LNCAP (cell line): ENCODE measurements around the gene ZBTB48.

Experiments
- TF ChIP-seq, protein P1 (sequence below): fragments of 450-650 bp; IDR thresholded peaks from 2 replicates; pipeline ENCODE4 v1.5.1; 2017; ENCODE audit warnings: mild to moderate bottlenecking

Gene ZBTB48

DNA sequence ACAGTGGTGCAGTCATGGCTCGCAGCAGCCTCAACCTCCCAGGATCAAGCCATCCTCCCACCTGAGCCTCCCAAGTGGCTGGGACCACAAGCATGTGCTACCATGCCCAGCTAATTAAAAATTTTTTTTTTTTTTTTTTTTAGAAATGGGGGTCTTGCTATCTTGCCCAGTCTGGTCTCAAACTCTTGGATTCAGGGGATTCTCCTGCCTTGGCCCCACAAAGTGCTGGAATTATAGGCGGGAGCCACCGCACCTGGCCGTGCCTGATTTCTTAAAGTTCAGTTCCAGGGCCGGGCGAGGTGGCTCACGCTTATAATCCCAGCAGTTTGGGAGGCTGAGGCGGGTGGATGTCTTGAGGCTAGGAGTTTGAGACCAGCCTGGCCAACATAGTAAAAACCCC, 51.3 kb downstream of the ZBTB48 start:
- TF ChIP-seq, protein P1, sequence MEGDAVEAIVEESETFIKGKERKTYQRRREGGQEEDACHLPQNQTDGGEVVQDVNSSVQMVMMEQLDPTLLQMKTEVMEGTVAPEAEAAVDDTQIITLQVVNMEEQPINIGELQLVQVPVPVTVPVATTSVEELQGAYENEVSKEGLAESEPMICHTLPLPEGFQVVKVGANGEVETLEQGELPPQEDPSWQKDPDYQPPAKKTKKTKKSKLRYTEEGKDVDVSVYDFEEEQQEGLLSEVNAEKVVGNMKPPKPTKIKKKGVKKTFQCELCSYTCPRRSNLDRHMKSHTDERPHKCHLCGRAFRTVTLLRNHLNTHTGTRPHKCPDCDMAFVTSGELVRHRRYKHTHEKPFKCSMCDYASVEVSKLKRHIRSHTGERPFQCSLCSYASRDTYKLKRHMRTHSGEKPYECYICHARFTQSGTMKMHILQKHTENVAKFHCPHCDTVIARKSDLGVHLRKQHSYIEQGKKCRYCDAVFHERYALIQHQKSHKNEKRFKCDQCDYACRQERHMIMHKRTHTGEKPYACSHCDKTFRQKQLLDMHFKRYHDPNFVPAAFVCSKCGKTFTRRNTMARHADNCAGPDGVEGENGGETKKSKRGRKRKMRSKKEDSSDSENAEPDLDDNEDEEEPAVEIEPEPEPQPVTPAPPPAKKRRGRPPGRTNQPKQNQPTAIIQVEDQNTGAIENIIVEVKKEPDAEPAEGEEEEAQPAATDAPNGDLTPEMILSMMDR: no peak

DNA sequence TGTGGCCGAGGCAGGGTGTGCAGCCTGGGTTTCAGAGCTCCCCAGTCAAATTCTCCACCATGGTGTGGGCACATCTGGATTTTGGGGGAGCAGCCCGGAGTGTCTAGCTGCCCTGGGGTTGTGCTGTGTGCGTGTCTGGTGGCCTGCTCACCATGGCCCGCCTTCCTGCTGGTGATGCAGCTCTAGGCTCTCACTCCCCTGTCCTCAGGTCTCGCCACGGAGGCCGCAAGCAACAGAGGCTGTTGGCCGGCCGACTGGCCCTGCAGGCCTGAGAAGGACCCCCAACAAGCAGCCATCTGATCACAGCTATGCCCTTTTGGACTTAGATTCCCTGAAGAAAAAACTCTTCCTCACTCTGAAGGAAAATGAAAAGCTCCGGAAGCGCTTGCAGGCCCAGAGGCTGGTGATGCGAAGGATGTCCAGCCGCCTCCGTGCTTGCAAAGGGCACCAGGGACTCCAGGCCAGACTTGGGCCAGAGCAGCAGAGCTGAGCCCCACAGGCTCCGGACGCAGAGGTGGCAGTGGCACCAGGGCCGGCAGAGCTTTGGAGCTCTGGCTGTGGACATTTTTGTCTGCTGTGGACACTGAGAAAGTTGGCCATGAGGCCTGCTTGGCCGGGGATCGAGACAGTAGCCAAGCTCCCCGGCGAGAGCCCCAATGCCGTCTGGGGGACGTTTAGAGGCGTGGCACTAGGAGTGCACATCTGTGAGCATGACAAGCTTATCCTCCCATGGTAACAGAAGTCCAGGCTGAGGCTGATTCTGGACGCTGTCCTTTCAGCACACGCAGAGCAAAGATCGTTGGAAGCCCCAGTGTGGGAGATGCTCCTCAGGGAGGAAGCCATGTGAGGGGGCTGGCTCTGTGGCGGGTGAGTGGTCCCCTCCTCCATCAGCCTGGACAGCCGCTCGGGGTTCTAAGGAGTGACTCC, 53.1 kb downstream of the ZBTB48 start:
- TF ChIP-seq, protein P1: no peak

GRCh38 chr1:6634371-6635052, 54.7 kb downstream of the ZBTB48 start:
- TF ChIP-seq, protein P1: peak; percentile 56

GRCh38 chr1:6635161-6635909, 55.5 kb downstream of the ZBTB48 start:
- TF ChIP-seq, protein P1: no peak

GRCh38 chr1:6635910-6636760, 56.3 kb downstream of the ZBTB48 start:
- TF ChIP-seq, protein P1: no peak

DNA sequence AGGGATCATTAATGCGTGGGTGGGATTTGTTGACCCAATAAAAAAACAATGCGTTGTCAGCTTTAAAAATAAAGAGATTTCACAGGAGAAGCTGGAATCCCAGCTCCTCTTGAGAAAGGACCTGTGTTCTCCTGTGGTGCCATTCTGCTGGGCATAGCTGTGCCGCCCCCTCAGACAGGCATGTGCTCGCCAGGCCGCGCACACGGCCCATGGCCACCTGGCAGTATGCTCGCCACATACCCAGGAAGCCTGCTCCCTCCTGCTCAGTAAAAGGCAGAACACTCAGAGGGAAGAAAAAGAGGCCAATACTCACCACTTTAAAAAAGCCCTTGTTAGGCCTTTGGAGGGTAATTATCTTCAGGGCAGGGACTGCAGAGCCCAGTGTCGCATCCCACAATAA, 58.0 kb downstream of the ZBTB48 start:
- TF ChIP-seq, protein P1: no peak
